ENCODE measurements around the gene HEYL.

GRCh38 chr1:39635205-39635870, 4.1 kb downstream of the HEYL start:
- TF ChIP-seq YY1 (IDR thresholded peaks at IDR 0.05; ENCODE audit: insufficient read depth, insufficient read length) = no peak
- TF ChIP-seq ZNF274 (IDR thresholded peaks at IDR 0.05; ENCODE audit: low read depth, low read length) = no peak
- no peak for TF ChIP-seq SUZ12 (IDR thresholded peaks at IDR 0.05; ENCODE audit: extremely low read depth, insufficient read depth, insufficient read length)
